NCI-H2227 (cell line): ENCODE data around the gene PARP14.
"Not testable (repeated sequence)": the region's sequence is repeated elsewhere in the genome, so short reads cannot be mapped to it uniquely, and the experiment has no call there.

Experiments
- DNase-seq: peaks from one replicate; lab custom pipeline; 2025; ENCODE audit not compliant: unreplicated experiment; lab: John Stamatoyannopoulos, UW

PARP14 gene

DNA sequence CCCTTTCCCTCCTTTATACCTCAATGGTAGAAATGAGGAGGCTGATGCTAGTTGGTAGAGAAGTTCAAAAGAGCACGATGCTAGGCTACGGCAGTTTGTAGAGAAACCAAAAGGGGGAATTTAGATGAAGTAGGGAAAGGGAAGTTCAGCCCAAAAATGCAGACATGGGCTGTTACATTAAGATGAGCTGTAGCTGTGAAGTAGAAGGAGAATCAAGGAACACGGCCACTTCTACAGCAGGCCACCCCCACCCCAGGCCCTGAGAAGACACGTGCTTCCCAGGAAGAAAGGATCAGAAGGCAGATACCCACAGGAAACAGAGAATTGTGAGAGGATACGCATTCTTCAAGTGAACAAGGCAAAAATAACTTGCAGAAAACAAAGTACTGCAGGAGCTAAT lies 2.1 kb upstream of the PARP14 start:
- no peak for DNase-seq

DNA sequence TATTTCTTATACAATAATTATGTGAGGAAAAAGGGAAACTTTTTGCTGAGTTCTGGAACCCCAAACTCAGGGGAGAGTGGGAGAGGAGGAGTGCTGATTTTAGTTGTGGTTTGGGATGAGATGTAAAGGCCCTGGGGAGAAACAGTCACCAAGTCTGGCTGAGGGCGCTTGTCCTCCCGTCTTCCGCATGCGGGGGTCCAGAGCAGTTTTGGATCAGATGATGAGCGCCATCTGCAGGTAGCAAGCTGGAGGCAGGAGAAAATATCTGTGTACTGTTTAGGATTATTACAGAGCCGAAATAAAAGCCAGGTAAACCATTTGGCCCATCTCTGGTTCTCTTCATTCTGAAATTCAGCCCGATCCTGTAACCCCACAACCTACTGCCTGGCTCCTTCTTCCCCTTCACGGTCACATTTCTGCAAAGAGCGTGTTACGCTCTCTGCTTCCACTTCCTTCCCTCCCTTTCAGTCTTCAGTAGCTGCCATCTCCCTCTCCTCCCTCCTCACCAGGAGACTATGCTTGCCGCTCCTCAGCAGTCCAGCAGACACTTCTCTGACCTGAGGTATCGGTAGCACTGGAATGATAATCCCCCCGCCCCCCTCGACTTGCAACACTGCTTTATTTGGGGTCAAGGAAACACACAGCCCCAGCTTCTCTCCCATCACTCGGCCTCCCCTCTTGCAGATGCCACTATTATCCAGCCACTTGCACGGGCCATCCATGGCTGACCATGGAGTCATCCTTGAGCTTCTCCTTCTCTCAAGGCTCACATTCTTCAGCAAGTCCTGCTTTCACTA lies 1.4 kb upstream of the PARP14 start:
- DNase-seq: peak; percentile 74

DNA sequence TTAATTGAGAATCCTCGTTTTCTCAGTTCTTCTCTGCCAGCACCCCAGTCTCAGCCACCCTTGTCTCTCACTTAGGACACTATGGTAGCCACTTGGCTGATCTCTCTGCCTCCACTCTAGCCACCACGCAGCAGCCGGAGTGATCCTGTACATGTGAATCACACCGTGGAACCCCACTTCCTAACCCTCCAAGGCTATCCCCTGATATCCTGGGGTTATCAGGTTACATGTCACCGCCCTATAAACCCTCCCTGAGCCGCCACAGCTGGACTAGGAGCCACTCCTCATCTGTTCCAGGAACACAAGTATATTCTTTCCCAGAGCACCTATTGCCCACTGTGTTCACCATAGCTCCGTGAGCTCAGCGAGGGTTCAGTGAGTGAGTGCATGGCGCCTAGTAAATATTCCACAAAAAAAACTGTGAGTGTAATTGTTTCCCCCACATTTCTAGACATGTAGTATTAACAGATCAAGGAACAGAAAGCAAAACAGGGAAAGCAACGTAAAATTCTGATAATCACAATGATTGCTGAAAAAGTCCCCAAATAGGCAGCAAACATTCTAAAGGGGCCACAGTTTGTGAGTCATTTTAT lies 661 bp upstream of the PARP14 start:
- no peak for DNase-seq

DNA sequence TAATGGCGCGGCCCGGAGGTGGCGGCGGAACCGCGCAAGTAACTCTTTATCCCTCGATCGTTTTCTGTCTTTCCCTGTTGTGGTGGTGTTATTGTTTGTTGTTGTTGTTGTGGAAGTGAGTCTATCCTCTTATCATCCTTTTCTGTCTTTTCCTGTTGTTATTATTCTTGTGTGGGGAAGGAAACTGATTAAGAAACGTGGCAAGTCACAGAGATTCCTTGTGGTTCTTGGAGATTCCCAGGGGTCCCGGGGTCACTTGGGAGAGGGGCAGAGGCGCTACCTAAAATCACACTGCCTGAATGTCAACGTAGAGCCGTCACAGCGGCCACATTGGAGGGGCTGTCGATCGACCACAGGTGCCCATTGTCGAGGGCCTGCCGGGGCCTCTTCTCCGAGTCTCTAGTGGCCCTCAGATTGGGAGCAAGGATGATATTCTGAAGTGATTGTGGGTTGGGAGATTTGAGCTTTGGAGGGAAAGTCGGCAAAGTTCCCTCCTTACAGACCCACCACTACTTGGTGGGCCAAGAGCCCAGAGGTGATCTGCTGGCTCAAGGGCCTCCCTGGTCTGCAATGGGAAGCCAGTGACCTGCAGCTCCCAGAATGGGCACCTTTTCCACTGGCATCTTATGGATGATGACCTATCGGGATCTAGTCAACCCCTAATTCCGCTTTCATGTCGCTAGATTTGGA lies 790 bp downstream of the PARP14 start:
- no peak for DNase-seq

DNA sequence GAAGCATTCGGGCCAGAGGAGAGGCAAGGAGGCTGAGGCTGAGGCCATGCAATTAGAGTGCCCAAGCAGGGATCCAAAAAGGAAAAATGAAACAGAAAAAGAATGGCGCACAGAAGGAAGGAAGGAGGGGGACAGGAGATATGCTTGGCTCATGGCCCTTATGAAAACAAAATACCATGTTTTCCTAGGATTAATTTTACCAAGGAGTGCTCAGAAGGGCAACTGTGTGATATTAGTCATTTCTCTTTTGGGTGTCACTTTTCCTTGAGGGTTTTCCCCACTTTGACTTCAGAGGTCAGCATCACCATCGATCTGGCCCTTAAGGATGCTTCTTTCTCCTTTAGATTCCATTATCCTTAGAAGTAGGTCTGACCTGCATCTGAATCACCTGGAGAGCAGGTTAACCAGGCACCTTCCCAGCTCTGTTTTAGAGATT lies 1.4 kb downstream of the PARP14 start:
- DNase-seq: no peak

DNA sequence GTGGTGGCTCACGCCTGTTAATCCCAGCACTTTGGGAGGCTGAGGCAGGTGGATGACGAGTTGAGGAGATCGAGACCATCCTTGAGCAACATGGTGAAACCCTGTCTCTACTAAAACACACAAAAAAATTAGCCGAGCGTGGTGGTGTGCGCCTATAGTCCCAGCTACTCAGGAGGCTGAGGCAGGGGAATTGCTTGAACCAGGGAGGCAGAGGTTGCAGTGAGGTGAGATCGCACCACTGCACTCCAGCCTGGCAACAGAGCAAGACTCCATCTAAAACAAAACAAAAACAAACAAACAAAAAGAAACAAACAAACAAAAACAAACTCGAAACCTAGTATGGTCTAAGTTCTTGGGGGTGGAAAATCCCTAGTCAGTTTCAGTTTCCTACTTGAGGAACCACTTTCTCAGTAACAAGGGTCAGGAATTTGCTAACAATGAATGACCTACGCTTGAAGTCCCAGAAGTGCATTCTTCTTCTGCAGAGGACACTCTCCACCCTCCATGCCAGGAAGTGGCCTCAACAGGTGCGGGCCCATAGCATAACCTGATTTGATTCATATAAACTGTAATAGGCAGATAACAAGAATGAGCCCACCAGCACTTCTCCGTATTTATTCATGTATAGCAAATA lies 2.3 kb downstream of the PARP14 start:
- not testable (repeated sequence) for DNase-seq

DNA sequence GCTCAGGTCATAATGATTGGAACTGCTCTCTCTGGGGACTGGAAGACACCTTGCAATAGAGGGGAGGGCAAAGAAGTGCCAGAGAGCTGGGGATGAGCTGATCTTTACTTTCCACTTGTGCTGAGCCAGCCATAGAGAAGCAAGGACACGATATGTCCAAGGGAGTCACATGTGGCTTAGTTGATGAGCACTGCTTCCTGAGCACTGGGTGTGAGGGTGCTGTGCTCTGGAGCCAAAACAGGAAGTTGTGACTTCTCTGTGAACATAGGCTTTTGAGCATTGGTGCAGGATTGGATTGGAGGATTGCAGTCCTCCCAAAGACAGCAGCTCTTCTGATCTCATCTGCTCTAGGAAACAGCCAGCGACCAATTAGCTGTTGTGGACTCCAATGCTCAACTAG lies 6.7 kb downstream of the PARP14 start:
- no peak for DNase-seq

DNA sequence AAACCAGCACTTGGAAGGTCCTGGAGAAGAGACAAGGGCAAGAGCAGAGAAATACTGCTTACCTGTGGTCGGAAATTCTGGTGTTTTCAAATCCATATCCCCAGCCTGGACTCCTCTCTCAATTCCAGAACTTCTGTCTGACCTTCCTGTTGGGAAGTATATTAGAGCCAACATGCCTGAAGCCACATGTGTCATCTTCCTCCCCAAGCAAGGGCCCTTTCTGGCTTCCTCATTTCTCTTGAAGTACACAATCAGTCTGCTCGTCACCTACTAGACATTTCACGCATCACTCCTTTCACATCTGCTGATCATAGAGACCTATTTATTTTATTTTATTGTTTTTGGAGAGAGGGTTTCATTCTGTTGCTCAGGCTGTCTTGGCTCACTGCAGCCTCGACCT lies 8.4 kb downstream of the PARP14 start:
- DNase-seq: no peak

DNA sequence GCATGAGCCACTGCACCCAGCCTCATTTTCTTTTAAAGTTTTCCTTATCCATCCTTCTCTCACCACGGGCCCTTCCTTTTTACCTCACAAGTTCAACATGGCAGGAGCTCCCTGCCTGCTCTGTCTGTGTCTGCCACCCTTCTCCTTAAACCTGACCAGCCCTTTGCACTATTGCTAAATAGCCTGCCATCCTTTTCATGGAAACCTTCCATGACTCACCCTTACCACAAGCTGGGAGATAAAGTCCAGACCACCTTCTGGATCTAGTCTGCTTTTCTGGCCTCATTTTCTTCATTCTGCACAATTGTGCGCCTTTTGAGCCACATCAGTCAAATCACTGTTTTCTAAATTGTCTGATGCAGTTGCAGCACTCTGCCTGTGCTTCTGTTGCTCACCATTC lies 8.9 kb downstream of the PARP14 start:
- DNase-seq: no peak

DNA sequence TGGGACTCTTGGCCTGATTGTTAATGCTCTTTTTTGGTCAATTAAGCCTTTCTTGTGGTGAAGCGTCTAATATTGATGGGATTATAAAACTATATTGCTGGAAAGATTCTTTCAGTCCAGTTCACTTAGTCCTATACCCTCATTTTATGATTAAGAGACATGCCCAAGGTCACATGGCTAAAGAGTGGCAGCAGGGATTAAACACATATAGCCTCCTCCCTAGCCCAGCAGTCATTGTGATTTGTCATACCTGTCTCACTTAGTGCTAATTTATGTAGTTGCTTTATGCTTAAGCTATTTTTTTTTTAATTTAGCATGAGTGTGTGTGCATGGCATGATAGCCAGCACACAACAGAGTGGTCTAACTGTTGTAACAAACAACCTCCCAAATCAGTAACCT lies 9.5 kb downstream of the PARP14 start:
- no peak for DNase-seq

DNA sequence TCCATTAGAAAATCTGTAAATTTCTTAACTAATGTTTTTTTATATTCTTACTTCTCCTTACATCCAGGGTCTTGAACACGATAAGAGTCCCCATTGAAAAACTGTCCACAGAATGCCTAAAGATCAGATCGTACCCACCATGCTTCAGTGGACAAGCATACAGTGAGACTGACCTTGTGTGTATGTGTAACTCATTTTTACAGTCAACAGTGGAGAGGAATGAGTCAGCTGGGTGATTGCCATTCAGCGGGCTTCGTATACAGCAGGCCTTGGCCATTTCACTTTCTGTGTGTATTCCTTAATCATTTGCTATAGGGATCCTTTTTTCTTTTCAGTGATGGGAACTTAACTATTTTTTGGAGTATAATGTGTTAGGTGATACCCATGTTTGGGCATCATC lies 10.6 kb downstream of the PARP14 start:
- no peak for DNase-seq

DNA sequence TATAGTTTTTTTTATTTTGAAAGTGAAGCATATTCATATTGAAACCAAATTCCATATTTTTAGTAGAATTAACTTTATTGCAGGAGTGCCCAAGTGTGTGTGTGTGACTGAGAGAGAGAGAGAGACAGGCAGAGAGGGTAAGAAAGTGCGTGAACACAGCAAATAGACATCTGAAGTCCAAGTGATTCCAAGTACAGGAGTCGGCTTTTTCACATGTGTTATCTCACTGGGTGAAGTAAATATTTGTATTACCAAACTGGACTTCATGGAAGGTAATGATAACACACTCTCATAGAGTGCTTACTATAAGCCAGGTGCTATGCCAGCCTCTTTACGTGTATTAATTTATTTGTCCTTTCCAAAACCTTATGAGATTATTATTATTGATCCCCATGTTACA lies 12.0 kb downstream of the PARP14 start:
- DNase-seq: no peak

DNA sequence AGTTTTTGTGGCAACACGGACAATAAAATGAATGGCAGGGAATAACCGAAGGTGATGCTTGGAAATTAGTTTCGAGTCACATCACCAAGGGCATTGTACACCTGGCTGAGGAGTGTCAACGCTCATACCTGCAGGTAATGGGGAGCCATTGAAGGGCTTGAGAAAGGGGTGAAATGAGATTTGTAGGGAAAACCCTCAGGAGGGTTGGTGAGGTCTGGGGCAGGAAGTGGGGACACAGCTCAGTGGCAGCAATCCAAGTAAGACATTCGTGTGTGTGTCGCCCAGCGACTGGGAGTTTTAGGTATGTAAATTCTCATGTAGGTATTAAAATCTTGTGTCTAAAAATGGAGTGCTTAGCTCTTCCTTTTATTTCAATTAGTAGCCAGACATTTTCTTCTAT lies 14.3 kb downstream of the PARP14 start:
- no peak for DNase-seq

DNA sequence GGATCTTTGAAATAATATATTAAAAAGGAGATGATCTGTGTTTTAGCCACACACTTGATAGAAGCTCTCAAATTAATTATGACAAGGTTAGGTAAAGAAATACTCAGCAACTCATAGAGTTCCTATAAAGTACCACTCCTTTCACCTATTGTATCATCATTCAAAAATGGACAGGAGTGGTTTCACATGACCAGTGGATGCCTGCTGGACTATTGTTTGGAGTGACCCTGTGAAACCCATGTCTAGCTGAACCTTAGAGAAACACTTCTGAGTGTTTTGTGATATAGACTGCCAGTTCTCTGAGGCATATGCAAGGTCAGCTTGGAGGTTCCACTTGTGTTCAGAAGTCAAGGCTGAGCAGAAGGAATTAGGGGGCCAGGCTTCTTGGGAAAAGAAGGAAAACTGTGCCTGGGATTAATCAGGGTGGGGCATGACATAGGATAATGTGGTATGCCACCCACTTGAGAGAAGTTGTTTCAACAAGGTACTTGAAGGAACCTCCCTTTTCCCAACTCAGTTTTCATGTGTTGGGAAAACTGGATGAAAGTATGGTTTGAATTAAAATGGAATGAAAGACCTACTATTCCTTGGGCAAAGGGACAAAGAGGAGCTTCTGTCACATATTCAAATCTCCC lies 15.4 kb downstream of the PARP14 start:
- no peak for DNase-seq

DNA sequence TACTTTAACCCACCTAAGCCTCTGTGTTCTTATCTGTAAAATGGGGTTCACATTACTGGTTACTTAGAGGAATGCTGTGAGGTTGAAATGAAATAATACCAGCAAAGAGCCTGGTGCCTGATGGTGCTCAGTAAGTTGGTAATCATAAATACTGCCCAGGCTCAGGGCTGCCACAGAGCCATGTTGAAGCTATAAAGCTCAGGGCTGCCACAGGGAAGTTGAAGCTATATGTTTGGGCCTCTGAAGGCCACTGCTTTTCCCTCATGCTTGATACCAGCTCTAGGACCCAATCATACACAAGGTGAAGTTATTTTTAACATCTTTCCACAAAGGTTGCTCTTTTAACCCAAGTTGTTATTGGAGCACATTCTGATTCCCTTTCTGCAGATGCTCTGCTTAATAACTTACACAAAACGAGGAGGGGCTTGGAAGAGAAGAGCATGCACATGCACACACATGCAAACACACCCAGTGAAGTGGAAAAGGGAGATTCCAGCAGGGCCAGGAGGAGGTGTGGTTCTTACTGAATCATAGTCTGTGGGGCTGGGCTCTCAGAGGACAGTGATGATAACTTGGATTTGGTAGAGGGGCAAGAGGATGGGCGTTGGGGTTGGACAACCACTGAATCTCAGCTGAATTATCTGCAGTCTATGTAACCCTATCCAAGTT lies 17.4 kb downstream of the PARP14 start:
- DNase-seq: no peak

DNA sequence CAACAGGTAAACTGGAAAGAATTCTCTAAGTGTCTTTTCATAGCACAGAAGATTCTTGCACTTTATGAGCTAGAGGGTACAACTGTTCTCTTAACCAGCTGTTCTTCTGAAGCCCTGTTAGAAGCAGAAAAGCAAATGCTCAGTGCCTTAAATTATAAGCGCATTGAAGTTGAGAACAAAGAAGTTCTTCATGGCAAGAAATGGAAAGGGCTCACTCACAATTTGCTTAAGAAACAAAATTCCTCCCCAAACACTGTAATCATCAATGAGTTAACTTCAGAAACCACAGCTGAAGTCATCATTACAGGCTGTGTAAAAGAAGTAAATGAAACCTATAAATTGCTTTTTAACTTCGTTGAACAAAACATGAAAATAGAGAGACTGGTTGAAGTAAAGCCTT lies 19.6 kb downstream of the PARP14 start:
- no peak for DNase-seq

DNA sequence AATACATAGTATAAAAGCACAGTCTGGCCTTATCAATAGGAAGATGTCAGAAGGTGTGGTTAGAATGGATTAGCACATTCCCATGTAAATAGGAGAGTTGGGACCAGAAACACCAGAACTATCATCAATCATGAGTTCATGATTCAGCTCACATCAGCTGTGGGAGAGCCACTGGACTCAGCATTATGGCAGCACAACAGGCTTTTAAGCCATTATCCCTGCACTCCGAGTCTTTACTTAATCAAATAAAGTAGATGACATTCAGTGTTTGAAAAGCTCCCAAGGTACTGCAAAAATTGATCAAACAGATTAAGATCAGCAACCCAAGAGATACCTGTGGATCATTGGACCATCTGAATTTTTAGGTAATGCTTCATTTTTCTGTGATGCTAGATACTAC lies 24.7 kb downstream of the PARP14 start:
- no peak for DNase-seq

DNA sequence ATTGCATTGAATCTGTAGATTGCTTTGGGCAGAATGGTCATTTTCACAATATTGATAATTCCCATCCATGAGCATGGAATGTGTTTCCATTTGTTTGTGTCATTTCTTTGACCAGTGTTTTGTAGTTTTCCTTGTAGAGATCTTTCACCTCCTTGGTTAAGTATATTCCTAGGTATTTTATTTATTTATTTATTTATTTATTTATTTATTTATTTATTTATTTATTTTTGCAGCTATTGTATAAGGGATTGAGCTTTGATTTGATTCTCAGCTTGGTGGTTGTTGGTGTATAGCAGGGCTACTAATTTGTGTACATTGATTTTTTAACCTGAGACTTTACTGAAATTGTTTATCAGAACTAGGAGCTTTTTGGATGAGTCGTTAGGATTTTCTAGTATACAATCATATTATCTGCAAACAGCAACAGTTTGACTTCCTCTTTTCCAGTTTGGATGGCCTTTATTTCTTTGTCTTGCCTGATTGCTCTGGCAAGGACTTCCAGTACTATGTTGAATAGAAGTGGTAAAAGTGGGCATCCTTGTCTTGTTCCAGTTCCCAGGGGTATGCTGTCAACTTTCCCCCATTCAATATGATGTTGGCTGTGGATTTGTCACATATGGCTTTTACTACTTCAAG lies 30.1 kb downstream of the PARP14 start:
- DNase-seq: not testable (repeated sequence)

DNA sequence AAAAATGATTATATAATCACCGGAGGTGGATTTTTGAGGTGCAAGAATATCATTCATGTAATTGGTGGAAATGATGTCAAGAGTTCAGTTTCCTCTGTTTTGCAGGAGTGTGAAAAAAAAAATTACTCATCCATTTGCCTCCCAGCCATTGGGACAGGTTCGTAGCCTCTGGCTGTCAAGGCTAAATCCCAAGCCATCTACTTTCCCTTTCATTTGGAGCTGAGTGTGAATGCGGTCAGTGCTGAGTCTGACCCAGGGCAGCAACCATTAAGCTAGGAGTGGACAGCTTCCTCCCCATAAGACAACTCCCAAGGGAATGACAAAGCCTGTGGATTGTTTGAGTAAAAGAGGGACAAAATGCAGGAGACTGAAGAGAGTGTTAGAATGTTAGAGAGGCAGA lies 33.6 kb downstream of the PARP14 start:
- no peak for DNase-seq

DNA sequence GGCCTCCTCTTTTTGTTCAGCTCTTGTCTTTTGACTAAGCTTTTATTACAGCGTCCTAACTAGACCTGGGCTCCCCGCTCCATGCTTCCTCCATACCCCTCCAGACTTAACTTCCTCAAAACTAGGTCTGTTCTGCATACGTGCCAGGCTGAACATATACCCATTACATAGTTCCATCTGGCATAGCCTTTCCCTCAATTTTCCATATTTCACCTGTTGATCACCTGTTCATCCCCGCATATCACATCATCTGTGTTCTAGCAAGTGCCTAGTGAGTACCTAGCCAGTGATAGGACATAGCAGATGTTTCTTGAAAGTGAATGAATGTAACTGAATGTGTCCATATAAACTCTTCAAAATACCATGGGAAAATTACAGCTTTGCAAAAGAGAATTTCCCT lies 36.0 kb downstream of the PARP14 start:
- no peak for DNase-seq
